AG09319 (cell line): Measurements from ENCODE around the gene TAF3.

Experiments used
- DNase-seq: peaks from one replicate; pipeline ENCODE4 v3.0.0-alpha.2; 2010; ENCODE audit warnings: low read depth; ENCODE audit errors: extremely low read depth
- CTCF ChIP-seq: IDR thresholded peaks from 2 replicates; pipeline ENCODE4 v1.5.1; 2011; ENCODE audit warnings: low read depth, mild to moderate bottlenecking, inconsistent platforms, low read length, moderate library complexity

Gene TAF3

GRCh38 chr10:7984896-7985295 is 166.6 kb downstream of the TAF3 start:
- TF ChIP-seq CTCF = no peak
- no peak for DNase-seq

- DNase-seq = no peak
- TF ChIP-seq CTCF = no peak
These were observed 168.5 kb downstream of the TAF3 start for GRCh38 chr10:7986851-7987250.

GRCh38 chr10:7988989-7989388 is 170.7 kb downstream of the TAF3 start:
- no peak for DNase-seq
- no peak for TF ChIP-seq CTCF

- no peak for TF ChIP-seq CTCF
- no peak for DNase-seq
These were observed 180.5 kb downstream of the TAF3 start for GRCh38 chr10:7998831-7999230.

- TF ChIP-seq CTCF = no peak
- no peak for DNase-seq
These were observed 186.2 kb downstream of the TAF3 start for GRCh38 chr10:8004469-8005000.

- no peak for DNase-seq
- TF ChIP-seq CTCF = no peak
These were observed 188.1 kb downstream of the TAF3 start for GRCh38 chr10:8006274-8006999.

- DNase-seq = no peak
These were observed 190.7 kb downstream of the TAF3 start for GRCh38 chr10:8009031-8009430.

More at GRCh38 chr10:8009031-8009430, 190.7 kb downstream of the TAF3 start:
- no peak for TF ChIP-seq CTCF
